ENCODE measurements around the gene ZNF335.
A peak's percentile ranks its signal among the peaks of the same experiment; 100 is the strongest.

The ZNF335 gene

GRCh38 chr20:45963059-45964005, 8.7 kb downstream of the ZNF335 start:
- in situ Hi-C loops (cut with MboI; ENCODE audit: low pct_unique_long_range_greater_than_20kb, low sequenced_read_pairs, unreplicated experiment), result no loop called here
- TF ChIP-seq, protein P1, sequence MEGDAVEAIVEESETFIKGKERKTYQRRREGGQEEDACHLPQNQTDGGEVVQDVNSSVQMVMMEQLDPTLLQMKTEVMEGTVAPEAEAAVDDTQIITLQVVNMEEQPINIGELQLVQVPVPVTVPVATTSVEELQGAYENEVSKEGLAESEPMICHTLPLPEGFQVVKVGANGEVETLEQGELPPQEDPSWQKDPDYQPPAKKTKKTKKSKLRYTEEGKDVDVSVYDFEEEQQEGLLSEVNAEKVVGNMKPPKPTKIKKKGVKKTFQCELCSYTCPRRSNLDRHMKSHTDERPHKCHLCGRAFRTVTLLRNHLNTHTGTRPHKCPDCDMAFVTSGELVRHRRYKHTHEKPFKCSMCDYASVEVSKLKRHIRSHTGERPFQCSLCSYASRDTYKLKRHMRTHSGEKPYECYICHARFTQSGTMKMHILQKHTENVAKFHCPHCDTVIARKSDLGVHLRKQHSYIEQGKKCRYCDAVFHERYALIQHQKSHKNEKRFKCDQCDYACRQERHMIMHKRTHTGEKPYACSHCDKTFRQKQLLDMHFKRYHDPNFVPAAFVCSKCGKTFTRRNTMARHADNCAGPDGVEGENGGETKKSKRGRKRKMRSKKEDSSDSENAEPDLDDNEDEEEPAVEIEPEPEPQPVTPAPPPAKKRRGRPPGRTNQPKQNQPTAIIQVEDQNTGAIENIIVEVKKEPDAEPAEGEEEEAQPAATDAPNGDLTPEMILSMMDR (IDR thresholded peaks at IDR 0.05; ENCODE audit: extremely low read depth, insufficient read depth, missing control alignments), result peak; percentile 36
- no peak for DNase-seq (ENCODE audit: low spot score)

DNA sequence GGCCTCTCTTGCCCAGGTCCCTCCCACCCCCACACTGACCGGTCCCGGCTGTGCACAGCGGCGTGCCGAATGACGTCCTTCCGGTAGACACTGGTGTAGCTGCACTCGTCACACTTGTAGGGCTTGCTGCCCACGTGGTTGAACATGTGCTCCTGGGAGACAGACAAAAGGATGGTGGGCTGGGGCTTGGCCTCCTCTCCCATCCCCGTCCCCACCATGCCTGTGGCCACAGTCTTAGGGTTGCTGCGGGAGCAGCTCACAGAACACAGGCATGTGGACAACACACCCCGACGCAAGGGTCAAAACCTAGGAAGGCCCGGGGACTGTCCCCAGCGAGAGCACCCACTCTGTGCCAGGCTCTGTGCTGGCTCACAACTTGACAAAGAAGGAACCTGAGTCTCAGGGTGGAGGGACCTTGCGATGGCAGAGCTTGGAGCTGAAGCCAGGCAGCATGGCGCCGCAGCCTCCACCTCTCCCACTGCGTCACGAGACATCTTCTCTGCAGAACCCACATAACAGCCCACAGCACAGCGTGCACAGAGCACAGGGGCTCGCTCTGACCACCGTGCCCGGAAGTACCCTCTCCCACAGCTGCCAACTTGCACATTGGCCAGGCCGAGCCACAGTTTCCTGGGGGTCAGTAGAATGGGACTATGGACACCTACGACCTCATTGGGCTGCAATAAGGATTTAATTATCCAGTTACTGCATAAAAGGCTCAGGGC, 9.8 kb downstream of the ZNF335 start:
- DNase-seq (ENCODE audit: low spot score), result no peak
- TF ChIP-seq, protein P1 (IDR thresholded peaks at IDR 0.05; ENCODE audit: extremely low read depth, insufficient read depth, missing control alignments), result no peak
- in situ Hi-C loops (cut with MboI; ENCODE audit: low pct_unique_long_range_greater_than_20kb, low sequenced_read_pairs, unreplicated experiment), result no loop called here

GRCh38 chr20:45959956-45960630, 11.9 kb downstream of the ZNF335 start:
- TF ChIP-seq, protein P1 (IDR thresholded peaks at IDR 0.05; ENCODE audit: extremely low read depth, insufficient read depth, missing control alignments), result no peak
- peak; percentile 66 for DNase-seq (ENCODE audit: low spot score)
- in situ Hi-C loops (cut with MboI; ENCODE audit: low pct_unique_long_range_greater_than_20kb, low sequenced_read_pairs, unreplicated experiment), result no loop called here

DNA sequence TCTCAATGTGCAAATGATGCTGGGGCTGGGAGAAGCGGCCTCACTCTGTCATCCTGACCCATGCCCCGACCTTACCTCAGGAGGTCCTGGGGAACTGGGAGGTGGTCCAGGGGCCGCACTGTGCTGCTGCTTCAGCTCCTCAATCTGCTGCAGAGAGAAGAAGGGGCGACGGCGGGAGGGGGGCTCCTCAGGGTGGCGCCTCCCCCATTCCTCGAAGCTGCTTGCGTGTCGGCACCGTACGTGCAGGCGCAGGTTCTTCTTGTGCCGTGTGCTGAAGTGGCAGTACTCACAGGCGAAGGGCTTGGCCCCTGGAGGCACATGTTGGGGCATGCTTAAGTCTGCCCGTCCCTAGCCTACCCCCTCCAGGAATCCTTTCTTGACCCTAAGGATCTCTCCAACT, 12.9 kb downstream of the ZNF335 start:
- no peak for DNase-seq (ENCODE audit: low spot score)
- TF ChIP-seq, protein P1 (IDR thresholded peaks at IDR 0.05; ENCODE audit: extremely low read depth, insufficient read depth, missing control alignments), result no peak
- in situ Hi-C loops (cut with MboI; ENCODE audit: low pct_unique_long_range_greater_than_20kb, low sequenced_read_pairs, unreplicated experiment), result no loop called here

DNA sequence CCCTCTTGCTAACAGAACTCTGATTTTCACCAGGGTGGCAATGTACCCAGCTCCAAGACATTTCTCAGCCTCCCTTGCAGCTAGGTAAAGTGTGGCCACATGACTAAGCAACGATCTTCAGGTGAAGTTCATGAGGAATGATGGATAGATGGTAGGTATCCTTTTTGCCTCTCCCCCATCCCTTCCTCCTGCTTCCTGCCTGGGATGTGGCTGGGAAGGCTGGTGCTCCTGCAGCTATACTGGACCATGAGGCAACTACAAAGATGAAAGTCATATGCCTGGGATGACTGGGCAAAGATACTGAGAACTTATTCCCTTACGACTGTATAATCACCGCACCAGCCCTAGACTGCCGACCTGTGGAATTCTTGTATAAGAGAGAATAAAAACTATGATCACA, 13.4 kb downstream of the ZNF335 start:
- no peak for DNase-seq (ENCODE audit: low spot score)
- in situ Hi-C loops (cut with MboI; ENCODE audit: low pct_unique_long_range_greater_than_20kb, low sequenced_read_pairs, unreplicated experiment), result no loop called here
- TF ChIP-seq, protein P1 (IDR thresholded peaks at IDR 0.05; ENCODE audit: extremely low read depth, insufficient read depth, missing control alignments), result no peak
